ENCODE results near the gene CALU. TPM values are rescaled to one million over a fixed set of nuclear protein-coding genes. Genes with fewer than 3 reads are reported as not detected.

Gene CALU
- total and polyA plus RNA-seq, 2 experiments from 2014 or later = 136 to 179 TPM

DNA sequence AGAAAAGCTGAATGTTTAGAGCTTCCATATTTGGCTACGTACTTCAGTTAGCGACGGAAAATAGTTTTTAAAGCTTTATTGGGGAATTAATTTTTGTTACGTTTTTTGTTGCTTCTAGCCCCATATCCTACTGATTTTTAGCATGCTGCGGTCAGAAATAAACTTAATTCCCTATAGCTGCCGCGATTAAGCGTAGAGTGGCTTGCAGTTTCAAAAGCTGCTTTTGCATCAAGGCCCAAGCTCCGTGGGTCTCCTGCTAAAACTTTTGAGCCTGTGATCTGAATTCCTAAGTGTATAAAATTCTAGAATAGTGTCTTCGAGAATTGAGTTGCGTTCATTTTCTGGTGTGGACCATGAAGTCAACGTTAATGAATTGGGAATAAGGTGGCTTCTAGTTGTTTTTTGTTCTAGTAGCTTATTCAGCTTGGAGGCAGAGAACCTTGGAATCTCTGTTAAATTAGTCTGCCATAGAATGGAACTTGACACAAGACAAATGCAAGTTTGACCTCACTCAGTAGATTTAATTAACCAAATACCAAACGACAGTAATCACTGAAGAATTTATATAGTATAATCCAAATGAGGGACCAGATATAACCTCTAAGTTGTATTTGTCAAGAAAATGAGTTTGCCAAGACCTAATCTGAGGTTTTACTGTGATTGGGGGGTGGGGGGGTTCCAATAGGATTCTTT lies 977 bp downstream of the CALU start:
- Mint-ChIP-seq H3K4me1 (peaks cover 15% of the 10 kb centered on the region), H3K27me3 (ENCODE audit: insufficient read depth, low read depth, poor library complexity) (peaks cover 5% of the 10 kb centered on the region), H3K4me3 (peak overlapping the region; percentile 98), H3K36me3 (ENCODE audit: low read depth) (peaks cover 4% of the 10 kb centered on the region; the same call in 2 of the 3 replicates), H3K9me3 (no peaks in the 10 kb centered on the region), H3K27ac (peak overlapping the region; percentile 93)
- Histone ChIP-seq H2AFZ (no peak overlapping the region), H3K27me3 (ENCODE audit: insufficient read depth) (no peaks in the 10 kb centered on the region), H3K4me2 (peak overlapping the region; percentile 95), H3K9me2 (ENCODE audit: insufficient read depth) (peaks cover 2% of the 10 kb centered on the region; the same call in 1 of the 2 replicates), H3K4me3 (peak overlapping the region; percentile 87), H3K4me1 (ENCODE audit: insufficient read depth) (peaks cover 15% of the 10 kb centered on the region), H3F3A (replicated peaks; ENCODE audit: low read depth) (no peaks in the 10 kb centered on the region), H3K79me2 (replicated peaks; ENCODE audit: insufficient read depth) (peaks cover 59% of the 10 kb centered on the region), H4K20me1 (replicated peaks; ENCODE audit: insufficient read depth) (peaks cover 50% of the 10 kb centered on the region), H3K27ac (ENCODE audit: low read depth) (peak overlapping the region; percentile 83), H3K36me3 (ENCODE audit: insufficient read depth) (no peaks in the 10 kb centered on the region)
- no peak for ATAC-seq
- no peak for DNase-seq (ENCODE audit: low spot score)
- TF ChIP-seq POLR2AphosphoS5 (IDR thresholded peaks at IDR 0.05; ENCODE audit: low read depth) = no peak
- TF ChIP-seq, protein P1, sequence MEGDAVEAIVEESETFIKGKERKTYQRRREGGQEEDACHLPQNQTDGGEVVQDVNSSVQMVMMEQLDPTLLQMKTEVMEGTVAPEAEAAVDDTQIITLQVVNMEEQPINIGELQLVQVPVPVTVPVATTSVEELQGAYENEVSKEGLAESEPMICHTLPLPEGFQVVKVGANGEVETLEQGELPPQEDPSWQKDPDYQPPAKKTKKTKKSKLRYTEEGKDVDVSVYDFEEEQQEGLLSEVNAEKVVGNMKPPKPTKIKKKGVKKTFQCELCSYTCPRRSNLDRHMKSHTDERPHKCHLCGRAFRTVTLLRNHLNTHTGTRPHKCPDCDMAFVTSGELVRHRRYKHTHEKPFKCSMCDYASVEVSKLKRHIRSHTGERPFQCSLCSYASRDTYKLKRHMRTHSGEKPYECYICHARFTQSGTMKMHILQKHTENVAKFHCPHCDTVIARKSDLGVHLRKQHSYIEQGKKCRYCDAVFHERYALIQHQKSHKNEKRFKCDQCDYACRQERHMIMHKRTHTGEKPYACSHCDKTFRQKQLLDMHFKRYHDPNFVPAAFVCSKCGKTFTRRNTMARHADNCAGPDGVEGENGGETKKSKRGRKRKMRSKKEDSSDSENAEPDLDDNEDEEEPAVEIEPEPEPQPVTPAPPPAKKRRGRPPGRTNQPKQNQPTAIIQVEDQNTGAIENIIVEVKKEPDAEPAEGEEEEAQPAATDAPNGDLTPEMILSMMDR (conservative IDR thresholded peaks at IDR 0.05; ENCODE audit: low read depth in 2 of 2) = no peak
- no peak for TF ChIP-seq ZNF331 (CRISPR knock-in tag; IDR thresholded peaks at IDR 0.05; ENCODE audit: low read depth)

DNA sequence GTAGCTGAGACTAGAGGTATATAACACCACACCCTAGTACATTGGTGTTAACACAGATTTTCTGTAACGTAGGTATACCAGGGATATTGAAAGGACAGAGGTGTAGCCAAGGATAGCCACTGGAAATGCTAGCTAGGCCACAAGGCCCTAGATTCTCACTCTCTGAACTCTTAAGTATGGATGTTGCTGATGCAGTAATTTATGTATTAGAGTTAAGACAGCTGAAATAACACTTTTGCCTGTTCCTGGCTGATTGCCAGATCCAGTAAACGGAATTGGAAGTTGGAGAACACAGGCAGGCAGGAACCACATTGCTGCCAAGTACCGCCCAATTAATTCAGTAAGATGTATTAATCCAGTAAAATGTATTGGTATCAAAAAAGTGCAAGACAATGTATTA lies 1.8 kb downstream of the CALU start:
- peaks cover 8% of the 10 kb centered on the region for H3K36me3 Mint-ChIP-seq (ENCODE audit: low read depth)
- Histone ChIP-seq H3K36me3 (ENCODE audit: insufficient read depth) (no peaks in the 10 kb centered on the region), H3K79me2 (replicated peaks; ENCODE audit: insufficient read depth) (peaks cover 67% of the 10 kb centered on the region), H3K4me2 (peak overlapping the region; percentile 95), H3K9me2 (ENCODE audit: insufficient read depth) (peaks cover 2% of the 10 kb centered on the region; the same call in 1 of the 2 replicates), H4K20me1 (replicated peaks; ENCODE audit: insufficient read depth) (peaks cover 59% of the 10 kb centered on the region), H3K4me1 (ENCODE audit: insufficient read depth) (peaks cover 15% of the 10 kb centered on the region), H2AFZ (no peak overlapping the region), H3K27me3 (ENCODE audit: insufficient read depth) (no peaks in the 10 kb centered on the region), H3K4me3 (peak overlapping the region; percentile 87; the same call in 1 of the 2 replicates), H3K27ac (ENCODE audit: low read depth) (no peak overlapping the region), H3F3A (replicated peaks; ENCODE audit: low read depth) (no peaks in the 10 kb centered on the region)
- peaks cover 15% of the 10 kb centered on the region for H3K4me1 Mint-ChIP-seq
- no peaks in the 10 kb centered on the region for H3K9me3 Mint-ChIP-seq
- no peak for DNase-seq (ENCODE audit: low spot score)
- no peak for ATAC-seq
- H3K27ac Mint-ChIP-seq = no peak overlapping the region
- TF ChIP-seq POLR2AphosphoS5 (IDR thresholded peaks at IDR 0.05; ENCODE audit: low read depth) (no peak), JUNB (IDR thresholded peaks at IDR 0.05; ENCODE audit: unreplicated experiment) (no peak), EZH2 (IDR thresholded peaks at IDR 0.05; ENCODE audit: low read depth, unreplicated experiment) (no peak)
- TF ChIP-seq, protein P2, sequence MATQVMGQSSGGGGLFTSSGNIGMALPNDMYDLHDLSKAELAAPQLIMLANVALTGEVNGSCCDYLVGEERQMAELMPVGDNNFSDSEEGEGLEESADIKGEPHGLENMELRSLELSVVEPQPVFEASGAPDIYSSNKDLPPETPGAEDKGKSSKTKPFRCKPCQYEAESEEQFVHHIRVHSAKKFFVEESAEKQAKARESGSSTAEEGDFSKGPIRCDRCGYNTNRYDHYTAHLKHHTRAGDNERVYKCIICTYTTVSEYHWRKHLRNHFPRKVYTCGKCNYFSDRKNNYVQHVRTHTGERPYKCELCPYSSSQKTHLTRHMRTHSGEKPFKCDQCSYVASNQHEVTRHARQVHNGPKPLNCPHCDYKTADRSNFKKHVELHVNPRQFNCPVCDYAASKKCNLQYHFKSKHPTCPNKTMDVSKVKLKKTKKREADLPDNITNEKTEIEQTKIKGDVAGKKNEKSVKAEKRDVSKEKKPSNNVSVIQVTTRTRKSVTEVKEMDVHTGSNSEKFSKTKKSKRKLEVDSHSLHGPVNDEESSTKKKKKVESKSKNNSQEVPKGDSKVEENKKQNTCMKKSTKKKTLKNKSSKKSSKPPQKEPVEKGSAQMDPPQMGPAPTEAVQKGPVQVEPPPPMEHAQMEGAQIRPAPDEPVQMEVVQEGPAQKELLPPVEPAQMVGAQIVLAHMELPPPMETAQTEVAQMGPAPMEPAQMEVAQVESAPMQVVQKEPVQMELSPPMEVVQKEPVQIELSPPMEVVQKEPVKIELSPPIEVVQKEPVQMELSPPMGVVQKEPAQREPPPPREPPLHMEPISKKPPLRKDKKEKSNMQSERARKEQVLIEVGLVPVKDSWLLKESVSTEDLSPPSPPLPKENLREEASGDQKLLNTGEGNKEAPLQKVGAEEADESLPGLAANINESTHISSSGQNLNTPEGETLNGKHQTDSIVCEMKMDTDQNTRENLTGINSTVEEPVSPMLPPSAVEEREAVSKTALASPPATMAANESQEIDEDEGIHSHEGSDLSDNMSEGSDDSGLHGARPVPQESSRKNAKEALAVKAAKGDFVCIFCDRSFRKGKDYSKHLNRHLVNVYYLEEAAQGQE (IDR thresholded peaks at IDR 0.05; ENCODE audit: unreplicated experiment) = no peak
- peaks cover 5% of the 10 kb centered on the region for H3K27me3 Mint-ChIP-seq (ENCODE audit: insufficient read depth, low read depth, poor library complexity)
- H3K4me3 Mint-ChIP-seq = no peak overlapping the region

Measured in GM23338 (cell line).